ENCODE measurements around the gene ZKSCAN5. TPM values are rescaled to one million over a fixed set of nuclear protein-coding genes. Genes with fewer than 3 reads are reported as not detected.

ZKSCAN5 gene
- total and polyA plus RNA-seq, 2 of the 8 experiments (the other 6 are each of a cell fraction or from before 2014, with no cell fraction given): 5.3 to 13.5 TPM

DNA sequence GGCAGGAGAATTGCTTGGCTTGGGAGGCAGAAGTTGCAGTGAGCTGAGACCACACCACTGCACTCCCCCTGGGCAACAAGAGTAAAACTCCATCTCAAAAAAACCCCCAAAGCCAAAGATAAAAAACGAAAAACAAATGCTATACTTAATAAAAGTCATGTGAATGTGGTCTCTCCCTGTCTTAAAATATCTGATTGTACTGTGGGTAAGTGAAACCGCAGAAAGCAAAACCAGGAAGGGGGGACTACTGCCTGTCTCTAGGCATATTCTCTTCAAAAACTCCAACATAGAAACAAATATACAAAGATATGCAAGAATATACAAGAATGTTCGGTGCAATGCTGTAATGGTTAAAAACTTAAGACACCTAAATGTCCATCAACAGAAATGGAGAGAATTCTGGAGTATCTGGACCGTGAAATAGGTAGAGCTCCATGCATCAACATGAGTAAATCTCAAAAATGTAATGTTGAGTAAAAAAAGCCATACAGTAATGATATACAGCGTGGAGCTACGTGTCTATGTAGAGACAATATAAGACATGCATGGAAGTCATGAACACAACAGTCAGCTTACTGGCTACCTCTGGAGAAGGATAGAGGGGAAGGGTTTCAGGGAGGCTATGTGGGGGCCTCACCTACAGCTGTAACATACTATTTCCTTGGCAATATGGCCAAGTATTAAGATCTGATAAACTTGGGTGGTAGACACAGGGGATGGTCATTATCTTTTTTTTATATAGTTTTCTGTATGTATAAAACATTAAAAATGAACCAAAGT lies 6.5 kb upstream of the ZKSCAN5 start:
- no peak overlapping the region for H2AK5ac ChIP-seq (ENCODE audit: low read depth, low read length)
- no peak overlapping the region for H3K4ac ChIP-seq (replicated peaks; ENCODE audit: insufficient read length, low read depth, low read length)
- no peak overlapping the region for H3K56ac ChIP-seq (replicated peaks; ENCODE audit: insufficient read length, low read depth, low read length)
- no peak overlapping the region for H3K27ac ChIP-seq (ENCODE audit: low read depth, low read length)
- no peak overlapping the region for H2BK12ac ChIP-seq (ENCODE audit: low read depth, low read length)
- CTCF ChIA-PET (ENCODE audit: partially characterized antibody): interaction anchor here (0.9 to 1.5 kb wide), 3 partner anchors 19 to 55 kb away, joined by 3 read pairs; no protein-coding TSS in a partner anchor
- no peak for FAIRE-seq
- peaks cover 7% of the 10 kb centered on the region; the same call in 1 of the 2 replicates for H3K79me1 ChIP-seq (ENCODE audit: low read depth, low read length)
- no peak overlapping the region for H2BK20ac ChIP-seq (ENCODE audit: low read length)
- H3K27me3 ChIP-seq (replicated peaks in 1 of 4; ENCODE audit: control insufficient read depth in 3 of 4, extremely low read depth in 1 of 4, insufficient read depth in 3 of 4, low read length in 3 of 4): no peaks in the 10 kb centered on the region
- H3K4me3 ChIP-seq (ENCODE audit: extremely low read depth in 1 of 4, insufficient read depth in 2 of 4, low read depth in 3 of 4, low read length in 4 of 4): peak overlapping the region; percentile 20 to 98 (median 87); a peak in 5 of 8 replicates
- H3K9me3 ChIP-seq (ENCODE audit: insufficient read depth in 2 of 2, low read depth in 1 of 2, low read length in 1 of 2): peaks cover 15 to 19% of the 10 kb centered on the region in 2 experiments
- no peak overlapping the region for H2BK15ac ChIP-seq (ENCODE audit: low read length)
- peaks cover 9 to 33% of the 10 kb centered on the region in 2 experiments for H3K79me2 ChIP-seq (ENCODE audit: control insufficient read depth in 1 of 2, insufficient read depth in 2 of 2, low read length in 2 of 2)
- peaks cover 4 to 33% (median 20%) of the 10 kb centered on the region in 4 experiments; a peak in 7 of 8 replicates for H3K36me3 ChIP-seq (ENCODE audit: control insufficient read depth in 2 of 4, insufficient read depth in 4 of 4, low read length in 3 of 4)
- H3K14ac ChIP-seq (ENCODE audit: insufficient read length): no peak overlapping the region
- peaks cover 0 to 4% (median 0%) of the 10 kb centered on the region in 4 experiments; a peak in 3 of 7 replicates for H3K4me1 ChIP-seq (replicated peaks in 1 of 4; ENCODE audit: control insufficient read depth in 3 of 4, insufficient read depth in 4 of 4, low read length in 3 of 4)
- H3K4me2 ChIP-seq (ENCODE audit: insufficient read depth in 1 of 2, low read depth in 2 of 2, low read length in 2 of 2): peak overlapping the region; percentile 63 to 73
- no peak overlapping the region for H2BK5ac ChIP-seq (ENCODE audit: low read depth, low read length)
- 94% methylated on average over 6 of the region's 6 CpGs; no CpG with 5 or more reads in 1 of the 2 experiments for WGBS, 2 experiments (ENCODE audit: extremely low coverage in 1 of 2, insufficient coverage in 1 of 2, insufficient read length in 1 of 2, insufficient replicate concordance in 2 of 2, low coverage in 1 of 2, low lambda C conversion rate in 2 of 2, missing lambda C conversion rate in 1 of 2)
- H3K23me2 ChIP-seq (ENCODE audit: low read depth, low read length): peaks cover 7% of the 10 kb centered on the region; the same call in 1 of the 2 replicates
- no peak overlapping the region for H4K5ac ChIP-seq (ENCODE audit: insufficient read length, low read depth, low read length)
- H2AFZ ChIP-seq (ENCODE audit: low read length): no peak overlapping the region
- H3K9ac ChIP-seq (replicated peaks in 1 of 4; ENCODE audit: extremely low read depth in 1 of 4, low read depth in 3 of 4, low read length in 3 of 4): peak overlapping the region in 1 of 4 experiments; percentile 36; a peak in 1 of 7 replicates
- H4K8ac ChIP-seq (ENCODE audit: extremely low read depth, insufficient read depth, low read length): no peak overlapping the region
- H3K23ac ChIP-seq (ENCODE audit: insufficient read length): no peak overlapping the region
- H2BK120ac ChIP-seq (replicated peaks; ENCODE audit: low read depth, low read length): no peak overlapping the region
- DNase-seq (ENCODE audit: low read depth in 1 of 2, low spot score in 2 of 2): no peak
- H4K20me1 ChIP-seq (replicated peaks in 1 of 2; ENCODE audit: control insufficient read depth in 1 of 2, insufficient read depth in 2 of 2, low read length in 2 of 2): peaks cover 5 to 12% of the 10 kb centered on the region in 2 experiments
- H3K18ac ChIP-seq (ENCODE audit: extremely low read depth, low read length): no peak overlapping the region
- H4K91ac ChIP-seq (replicated peaks; ENCODE audit: insufficient read length, low read length): no peak overlapping the region
- POLR2A ChIA-PET (ENCODE audit: partially characterized antibody): interaction anchor here (0.8 to 2.1 kb wide), 4 partner anchors 12 to 60 kb away, joined by 4 to 7 read pairs (median 4); partner anchors contain the start of gene ZNF655
- TF ChIP-seq SP2 (IDR thresholded peaks at IDR 0.05; ENCODE audit: low read length): no peak
- TF ChIP-seq TBP (IDR thresholded peaks at IDR 0.05; ENCODE audit: low read depth, low read length): no peak
- TF ChIP-seq TAF7 (optimal IDR thresholded peaks at IDR 0.05; ENCODE audit: borderline replicate concordance, low read depth, low read length): no peak
- TF ChIP-seq HDAC6 (IDR thresholded peaks at IDR 0.05; ENCODE audit: low read depth, low read length): no peak
- TF ChIP-seq TCF12 (IDR thresholded peaks at IDR 0.05; ENCODE audit: low read depth, low read length): no peak
- no peak for TF ChIP-seq KDM1A (IDR thresholded peaks at IDR 0.05; ENCODE audit: borderline replicate concordance, low read length)
- no peak for TF ChIP-seq HDAC2 (IDR thresholded peaks at IDR 0.05; ENCODE audit: borderline replicate concordance in 1 of 2, low read depth in 2 of 2, low read length in 2 of 2)
- no peak for TF ChIP-seq JUN (IDR thresholded peaks at IDR 0.05; ENCODE audit: low read depth, low read length)
- TF ChIP-seq BACH1 (IDR thresholded peaks at IDR 0.05; ENCODE audit: low read length): no peak
- no peak for TF ChIP-seq SIN3A (conservative IDR thresholded peaks at IDR 0.05 in 1 of 2, IDR thresholded peaks at IDR 0.05 in 1 of 2; ENCODE audit: low read depth in 1 of 2, low read length in 2 of 2)
- no peak for TF ChIP-seq KDM5A (IDR thresholded peaks at IDR 0.05; ENCODE audit: low read length)
- TF ChIP-seq CEBPB (IDR thresholded peaks at IDR 0.05; ENCODE audit: low read depth, low read length): no peak
